ENCODE measurements around the gene SELE.

SELE gene, protein sequence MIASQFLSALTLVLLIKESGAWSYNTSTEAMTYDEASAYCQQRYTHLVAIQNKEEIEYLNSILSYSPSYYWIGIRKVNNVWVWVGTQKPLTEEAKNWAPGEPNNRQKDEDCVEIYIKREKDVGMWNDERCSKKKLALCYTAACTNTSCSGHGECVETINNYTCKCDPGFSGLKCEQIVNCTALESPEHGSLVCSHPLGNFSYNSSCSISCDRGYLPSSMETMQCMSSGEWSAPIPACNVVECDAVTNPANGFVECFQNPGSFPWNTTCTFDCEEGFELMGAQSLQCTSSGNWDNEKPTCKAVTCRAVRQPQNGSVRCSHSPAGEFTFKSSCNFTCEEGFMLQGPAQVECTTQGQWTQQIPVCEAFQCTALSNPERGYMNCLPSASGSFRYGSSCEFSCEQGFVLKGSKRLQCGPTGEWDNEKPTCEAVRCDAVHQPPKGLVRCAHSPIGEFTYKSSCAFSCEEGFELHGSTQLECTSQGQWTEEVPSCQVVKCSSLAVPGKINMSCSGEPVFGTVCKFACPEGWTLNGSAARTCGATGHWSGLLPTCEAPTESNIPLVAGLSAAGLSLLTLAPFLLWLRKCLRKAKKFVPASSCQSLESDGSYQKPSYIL

DNA sequence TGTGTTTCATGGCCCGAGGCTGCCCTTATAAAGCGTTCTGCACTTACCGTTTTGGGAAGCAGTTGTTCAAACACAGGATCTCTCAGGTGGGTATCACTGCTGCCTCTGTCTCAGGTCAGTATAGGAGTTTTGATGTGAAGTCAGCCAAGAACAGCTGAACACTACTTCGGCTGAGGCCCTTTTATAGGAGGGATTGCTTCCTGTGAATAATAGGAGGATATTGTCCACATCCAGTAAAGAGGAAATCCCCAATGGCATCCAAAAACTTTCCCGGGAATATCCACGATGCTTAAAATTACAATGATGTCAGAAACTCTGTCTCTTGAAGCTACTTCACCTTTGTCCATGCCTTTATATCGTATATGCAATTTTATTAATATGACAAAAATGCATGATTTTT is at the start of gene SELE:
SELE (minus strand) TSS at position 156 of the 400 bp plus-strand sequence. CDS start 467 bp downstream, outside the sequence.
- no peak within 1 kb of the TSS for H3K4me3 ChIP-seq (ENCODE audit: low read depth, low read length)
- no peak for DNase-seq (ENCODE audit: low read depth)
- TF ChIP-seq, protein P1, sequence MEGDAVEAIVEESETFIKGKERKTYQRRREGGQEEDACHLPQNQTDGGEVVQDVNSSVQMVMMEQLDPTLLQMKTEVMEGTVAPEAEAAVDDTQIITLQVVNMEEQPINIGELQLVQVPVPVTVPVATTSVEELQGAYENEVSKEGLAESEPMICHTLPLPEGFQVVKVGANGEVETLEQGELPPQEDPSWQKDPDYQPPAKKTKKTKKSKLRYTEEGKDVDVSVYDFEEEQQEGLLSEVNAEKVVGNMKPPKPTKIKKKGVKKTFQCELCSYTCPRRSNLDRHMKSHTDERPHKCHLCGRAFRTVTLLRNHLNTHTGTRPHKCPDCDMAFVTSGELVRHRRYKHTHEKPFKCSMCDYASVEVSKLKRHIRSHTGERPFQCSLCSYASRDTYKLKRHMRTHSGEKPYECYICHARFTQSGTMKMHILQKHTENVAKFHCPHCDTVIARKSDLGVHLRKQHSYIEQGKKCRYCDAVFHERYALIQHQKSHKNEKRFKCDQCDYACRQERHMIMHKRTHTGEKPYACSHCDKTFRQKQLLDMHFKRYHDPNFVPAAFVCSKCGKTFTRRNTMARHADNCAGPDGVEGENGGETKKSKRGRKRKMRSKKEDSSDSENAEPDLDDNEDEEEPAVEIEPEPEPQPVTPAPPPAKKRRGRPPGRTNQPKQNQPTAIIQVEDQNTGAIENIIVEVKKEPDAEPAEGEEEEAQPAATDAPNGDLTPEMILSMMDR (IDR thresholded peaks at IDR 0.05; ENCODE audit: low read depth, low read length, missing control alignments), result no peak
- in situ Hi-C loops (cut with HindIII; ENCODE audit: low sequenced_read_pairs), result no loop called here

DNA sequence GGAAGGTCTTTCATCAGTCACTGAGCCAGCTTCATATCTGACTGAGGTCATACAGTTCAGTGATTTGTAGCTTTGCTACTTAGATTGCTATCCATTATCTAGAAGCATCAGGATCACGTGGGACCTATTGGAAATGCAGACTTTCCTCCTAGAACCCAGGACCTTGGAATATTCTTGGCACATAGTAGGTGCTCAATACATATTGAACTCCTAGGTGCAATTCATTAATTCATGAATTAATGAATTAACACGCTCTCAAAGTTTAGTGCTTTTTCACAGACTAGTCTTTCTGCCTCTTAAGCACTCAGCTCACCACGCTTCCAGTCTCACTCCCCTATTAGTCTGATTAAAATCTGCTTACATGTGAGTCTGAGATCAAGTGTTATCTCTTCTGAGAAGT is 48.7 kb upstream of the SELE start:
- in situ Hi-C loops (cut with HindIII; ENCODE audit: low sequenced_read_pairs), result no loop called here
- no peak for DNase-seq (ENCODE audit: low read depth)
- H3K4me3 ChIP-seq (ENCODE audit: low read depth, low read length), result no peak overlapping the region
- TF ChIP-seq, protein P1 (IDR thresholded peaks at IDR 0.05; ENCODE audit: low read depth, low read length, missing control alignments), result no peak

DNA sequence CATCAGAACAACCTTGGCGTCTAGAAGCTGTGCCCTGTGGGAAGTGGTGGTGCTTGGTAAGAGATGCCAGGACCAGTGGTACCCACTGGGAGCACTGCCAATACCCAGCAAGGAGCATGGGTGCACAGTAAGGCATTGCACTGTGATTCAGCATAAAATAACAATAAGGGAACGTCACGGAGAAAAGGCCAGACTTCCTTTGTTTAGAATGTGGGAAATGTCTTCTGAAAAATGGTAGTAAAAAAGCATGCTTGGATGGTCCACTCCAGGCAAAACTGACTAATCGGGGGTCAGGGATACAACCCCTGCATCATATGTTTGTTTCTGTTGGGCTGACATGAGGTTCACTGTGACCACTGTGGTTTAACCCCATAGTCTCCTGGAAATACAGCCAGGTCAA is 46.1 kb upstream of the SELE start:
- TF ChIP-seq, protein P1 (IDR thresholded peaks at IDR 0.05; ENCODE audit: low read depth, low read length, missing control alignments), result no peak
- no peak overlapping the region for H3K4me3 ChIP-seq (ENCODE audit: low read depth, low read length)
- in situ Hi-C loops (cut with HindIII; ENCODE audit: low sequenced_read_pairs), result no loop called here
- DNase-seq (ENCODE audit: low read depth), result peak; percentile 26

DNA sequence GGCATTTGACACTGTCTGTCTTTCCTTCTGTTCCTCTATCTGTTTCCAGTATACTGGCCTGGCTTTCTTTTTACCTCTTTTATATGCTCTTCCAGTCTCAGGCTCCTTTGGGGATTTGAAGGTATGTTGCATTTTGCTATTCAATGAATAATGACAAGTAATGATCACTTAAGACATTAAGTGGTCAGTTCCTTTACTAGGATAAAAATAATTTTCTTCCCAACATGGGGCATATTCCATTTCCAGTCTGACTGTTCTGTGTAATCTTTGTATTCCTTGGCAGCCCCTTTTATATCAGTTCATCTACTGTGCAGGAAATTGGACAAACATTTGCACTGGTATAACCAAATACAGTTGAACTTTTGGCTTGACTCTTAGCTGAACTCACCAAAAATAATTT is 45.3 kb upstream of the SELE start:
- no peak overlapping the region for H3K4me3 ChIP-seq (ENCODE audit: low read depth, low read length)
- DNase-seq (ENCODE audit: low read depth), result peak; percentile 13
- in situ Hi-C loops (cut with HindIII; ENCODE audit: low sequenced_read_pairs), result no loop called here
- TF ChIP-seq, protein P1 (IDR thresholded peaks at IDR 0.05; ENCODE audit: low read depth, low read length, missing control alignments), result no peak

DNA sequence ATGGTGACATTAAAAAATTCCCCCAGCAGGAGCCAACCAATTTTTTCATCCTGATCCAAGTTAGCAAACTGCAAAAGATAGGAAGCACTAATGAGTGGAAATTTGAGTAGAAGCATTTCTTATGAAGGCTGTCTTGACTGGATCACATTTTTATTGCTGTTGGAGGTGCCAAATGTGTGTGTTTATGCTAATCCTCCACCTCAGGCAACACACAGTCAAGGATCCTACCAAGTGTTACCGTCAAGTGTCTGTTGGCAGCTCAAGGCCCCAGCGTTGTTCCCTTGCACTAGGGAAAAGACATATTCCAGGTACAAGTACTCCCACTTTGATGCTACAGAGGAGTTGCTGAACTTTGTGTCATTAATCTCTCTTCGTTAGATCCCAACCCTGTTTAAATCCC is 42.6 kb upstream of the SELE start:
- no peak overlapping the region for H3K4me3 ChIP-seq (ENCODE audit: low read depth, low read length)

DNA sequence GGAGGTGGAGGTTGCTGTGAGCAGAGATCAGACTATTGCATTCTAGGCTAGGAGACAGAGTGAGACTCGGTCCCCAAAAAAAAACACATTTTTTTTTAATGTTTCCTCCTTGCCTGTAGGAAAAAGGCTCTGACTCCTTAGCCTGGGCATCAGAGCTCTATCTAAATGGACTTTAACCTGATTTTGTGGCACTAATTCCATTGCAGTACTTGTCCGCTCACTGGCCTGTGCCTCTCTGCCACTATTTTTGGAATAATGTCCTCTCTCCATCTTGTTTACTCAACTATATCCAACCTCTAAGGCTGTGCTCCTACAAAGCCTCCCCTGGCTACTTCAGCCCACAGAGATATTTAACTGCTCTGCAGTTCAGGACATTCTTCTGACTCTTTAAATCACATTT is 34.3 kb upstream of the SELE start:
- TF ChIP-seq, protein P1 (IDR thresholded peaks at IDR 0.05; ENCODE audit: low read depth, low read length, missing control alignments), result no peak
- H3K4me3 ChIP-seq (ENCODE audit: low read depth, low read length), result no peak overlapping the region
- in situ Hi-C loops (cut with HindIII; ENCODE audit: low sequenced_read_pairs), result no loop called here
- DNase-seq (ENCODE audit: low read depth), result no peak

More for the DNA sequence above, 42.6 kb upstream of the SELE start:
- DNase-seq (ENCODE audit: low read depth), result no peak
- TF ChIP-seq, protein P1 (IDR thresholded peaks at IDR 0.05; ENCODE audit: low read depth, low read length, missing control alignments), result no peak
- in situ Hi-C loops (cut with HindIII; ENCODE audit: low sequenced_read_pairs), result no loop called here

Measured in astrocyte of the cerebellum (primary cell).